Urinary bladder (tissue), 4 donors: Measurements from ENCODE around the gene JAG2. TPM values are rescaled to one million over a fixed set of nuclear protein-coding genes. Genes with fewer than 3 reads are reported as not detected.

Experiments used
- DNase-seq: peaks from one replicate; pipeline ENCODE4 v3.0.0-alpha.2; 2015; ENCODE audit errors: extremely low spot score
- H3K27ac ChIP-seq: one replicate; pipeline ENCODE4 v1.5.1; 2013; ENCODE audit warnings: low read depth, mild to moderate bottlenecking, moderate library complexity
- H3K36me3 ChIP-seq: one replicate; pipeline ENCODE4 v1.6.1; 2013; ENCODE audit warnings: mild to moderate bottlenecking, moderate library complexity; ENCODE audit not compliant: insufficient read depth
- H3K4me1 ChIP-seq: one replicate; pipeline ENCODE4 v1.6.1; 2013; ENCODE audit warnings: mild to moderate bottlenecking, moderate library complexity; ENCODE audit not compliant: insufficient read depth
- H3K4me3 ChIP-seq: one replicate; pipeline ENCODE4 v1.5.1; 2013; ENCODE audit warnings: low read depth, low read length
- WGBS: extraction: QIAGEN DNeasy Blood & Tissue Kit; methylation state at CpG from one replicate; pipeline ENCODE4 v1.1.7; 2013; 5-methylcytosine and 5-hydroxymethylcytosine counted together
- polyA plus RNA-seq: library from polyadenylated mRNA; stranded (reverse); fragments of 200-250 nt; gene quantifications from one replicate; pipeline ENCODE4 v1.2.3, GENCODE V29; 2013
- total RNA-seq: library from RNA; depleted of rRNA; stranded (reverse); fragments of >200 nt; gene quantifications from one replicate; pipeline ENCODE4 v1.2.3, GENCODE V29; 2014
- donor health status: healthy with polysubstance abuse.
- donor health status: healthy.

The JAG2 gene
- total and polyA plus RNA-seq, 2 donors = 11.2 to 22.4 TPM

GRCh38 chr14:105151838-105152793 is 16.5 kb downstream of the JAG2 start:
- Histone ChIP-seq H3K4me1 (no peaks in the 10 kb centered on the region), H3K27ac (no peak overlapping the region), H3K4me3 (no peak overlapping the region), H3K36me3 (no peaks in the 10 kb centered on the region)
- DNase-seq = no peak
- WGBS = 78% methylated on average over 44 of the region's 44 CpGs

- H3K4me1 ChIP-seq = no peaks in the 10 kb centered on the region
- H3K36me3 ChIP-seq = no peaks in the 10 kb centered on the region
- no peak for DNase-seq
- 87% methylated on average over 37 of the region's 37 CpGs for WGBS
- no peak overlapping the region for H3K27ac ChIP-seq
- no peak overlapping the region for H3K4me3 ChIP-seq
These were observed 17.3 kb downstream of the JAG2 start for GRCh38 chr14:105151084-105151837.

GRCh38 chr14:105150368-105151083 is 18.1 kb downstream of the JAG2 start:
- Histone ChIP-seq H3K4me3 (no peak overlapping the region), H3K36me3 (no peaks in the 10 kb centered on the region), H3K27ac (no peak overlapping the region), H3K4me1 (no peaks in the 10 kb centered on the region)
- no peak for DNase-seq
- WGBS = 85% methylated on average over 35 of the region's 35 CpGs

- Histone ChIP-seq H3K4me1 (no peaks in the 10 kb centered on the region), H3K4me3 (no peak overlapping the region), H3K36me3 (no peaks in the 10 kb centered on the region), H3K27ac (no peak overlapping the region)
- 79% methylated on average over 4 of the region's 4 CpGs for WGBS
- DNase-seq = no peak
These were observed 18.6 kb downstream of the JAG2 start for GRCh38 chr14:105150026-105150367.

- Histone ChIP-seq H3K27ac (no peak overlapping the region), H3K36me3 (no peaks in the 10 kb centered on the region), H3K4me3 (no peak overlapping the region), H3K4me1 (no peaks in the 10 kb centered on the region)
- 89% methylated on average over 18 of the region's 18 CpGs for WGBS
- no peak for DNase-seq
These were observed 19.3 kb downstream of the JAG2 start for GRCh38 chr14:105149146-105149781.

- Histone ChIP-seq H3K36me3 (no peaks in the 10 kb centered on the region), H3K4me1 (no peaks in the 10 kb centered on the region), H3K27ac (no peak overlapping the region), H3K4me3 (no peak overlapping the region)
- DNase-seq = no peak
- WGBS = 89% methylated on average over 27 of the region's 27 CpGs
These were observed 19.9 kb downstream of the JAG2 start for GRCh38 chr14:105148604-105149145.

GRCh38 chr14:105147671-105148603 is 20.6 kb downstream of the JAG2 start:
- Histone ChIP-seq H3K36me3 (no peaks in the 10 kb centered on the region), H3K4me1 (no peaks in the 10 kb centered on the region), H3K27ac (no peak overlapping the region), H3K4me3 (no peak overlapping the region)
- no peak for DNase-seq
- WGBS = 91% methylated on average over 62 of the region's 62 CpGs

- DNase-seq = no peak
- Histone ChIP-seq H3K4me1 (no peaks in the 10 kb centered on the region), H3K4me3 (no peak overlapping the region), H3K36me3 (no peaks in the 10 kb centered on the region), H3K27ac (no peak overlapping the region)
- 87% methylated on average over 22 of the region's 22 CpGs for WGBS
These were observed 21.5 kb downstream of the JAG2 start for GRCh38 chr14:105146976-105147635.

- H3K36me3 ChIP-seq = no peaks in the 10 kb centered on the region
- H3K4me1 ChIP-seq = no peaks in the 10 kb centered on the region
- no peak overlapping the region for H3K27ac ChIP-seq
- DNase-seq = no peak
- WGBS = 90% methylated on average over 40 of the region's 40 CpGs
- H3K4me3 ChIP-seq = no peak overlapping the region
These were observed 22.2 kb downstream of the JAG2 start for GRCh38 chr14:105146181-105146975.

- WGBS = 90% methylated on average over 28 of the region's 28 CpGs
- no peak overlapping the region for H3K4me3 ChIP-seq
- no peak for DNase-seq
- no peak overlapping the region for H3K27ac ChIP-seq
- no peaks in the 10 kb centered on the region for H3K36me3 ChIP-seq
- H3K4me1 ChIP-seq = no peaks in the 10 kb centered on the region
These were observed 23.0 kb downstream of the JAG2 start for GRCh38 chr14:105145381-105146180.
